Left lung (tissue), 10 donors: ENCODE results near the gene ITSN1. TPM values are rescaled to one million over a fixed set of nuclear protein-coding genes. Genes with fewer than 3 reads are reported as not detected.

ENCODE experiments used
- ATAC-seq: fragments of 200-7000 bp; cut with Tn5 transposase; one replicate; pipeline ENCODE4 v1.9.1; 2020; ENCODE audit warnings: moderate library complexity
- DNase-seq, 4 donors: peaks; one replicate each; pipeline ENCODE4 v3.0.0-alpha.2; 2013 to 2020
- H3K27ac ChIP-seq, 2 donors: fragments of 200-600 bp; sonication (generic) in 1 of 2; one replicate each; pipeline versions ENCODE4 v1.5.0 to v1.8.0; 2020 to 2021
- H3K27me3 ChIP-seq, 2 donors: fragments of 200-600 bp; sonication (generic) in 1 of 2; one replicate each; pipeline versions ENCODE4 v1.5.0 to v1.8.0; 2020 to 2021
- H3K36me3 ChIP-seq, 2 donors: fragments of 200-600 bp; sonication (generic) in 1 of 2; one replicate each; pipeline versions ENCODE4 v1.5.0 to v1.8.0; 2020 to 2021
- H3K4me1 ChIP-seq, 2 donors: fragments of 200-600 bp; one replicate each; pipeline ENCODE4 v1.8.0; 2021
- H3K4me3 ChIP-seq, 2 donors: fragments of 200-600 bp; sonication (generic) in 1 of 2; one replicate each; pipeline versions ENCODE4 v1.5.0 to v1.8.0; 2020 to 2021; ENCODE audit warnings: mild to moderate bottlenecking in 1 of 2
- H3K9me3 ChIP-seq, 2 donors: fragments of 200-600 bp; sonication (generic) in 1 of 2; one replicate each; pipeline versions ENCODE4 v1.5.0 to v1.8.0; 2020 to 2021
- intact Hi-C, 2 donors: fragments of 100-400 bp; cut with DNase I; formaldehyde crosslinking; loops; one replicate each; pipeline versions ENCODE4 v1.11.2 to v1.14.2; 2022
- polyA plus RNA-seq, 6 donors: library from polyadenylated mRNA; unstranded; fragments of 120-200 nt; gene quantifications; one replicate each; pipeline ENCODE4 v1.2.1, GENCODE V29; 2013; ENCODE audit not compliant: insufficient read length in 6 of 6
- total RNA-seq, 2 donors: library from RNA; stranded (reverse); fragmentation: NEBNext Ultra II Directional; extraction: Animal tissue kit (Norgen Biotek cat#: 25700); gene quantifications; one replicate each; pipeline ENCODE4 v1.2.1, GENCODE V29; 2021
- TF ChIP-seq, protein P1 (sequence below), 2 donors: fragments of 200-600 bp; sonication (generic) in 1 of 2; IDR thresholded peaks; one replicate each; pipeline versions ENCODE4 v1.5.0 to v1.8.0; 2021; ENCODE audit warnings: antibody characterized with exemption in 2 of 2
- donor health status: DM: no; HTN: yes; CAD: no.
- donor health status: DM: no; HTN: no; CAD: no.

The ITSN1 gene
- total and polyA plus RNA-seq, 8 donors = 38.9 to 59.1 (median 50.8) TPM

GRCh38 chr21:33940164-33940880 lies 298.0 kb downstream of the ITSN1 start:
- ATAC-seq (no peak), DNase-seq (no peak)
- no peaks in the 10 kb centered on the region for H3K27me3 ChIP-seq
- intact Hi-C loops = no loop called here
- H3K27ac ChIP-seq = peak overlapping the region in 1 of 2 donors; percentile 13
- H3K9me3 ChIP-seq = no peaks in the 10 kb centered on the region
- H3K36me3 ChIP-seq = no peaks in the 10 kb centered on the region
- TF ChIP-seq, protein P1, sequence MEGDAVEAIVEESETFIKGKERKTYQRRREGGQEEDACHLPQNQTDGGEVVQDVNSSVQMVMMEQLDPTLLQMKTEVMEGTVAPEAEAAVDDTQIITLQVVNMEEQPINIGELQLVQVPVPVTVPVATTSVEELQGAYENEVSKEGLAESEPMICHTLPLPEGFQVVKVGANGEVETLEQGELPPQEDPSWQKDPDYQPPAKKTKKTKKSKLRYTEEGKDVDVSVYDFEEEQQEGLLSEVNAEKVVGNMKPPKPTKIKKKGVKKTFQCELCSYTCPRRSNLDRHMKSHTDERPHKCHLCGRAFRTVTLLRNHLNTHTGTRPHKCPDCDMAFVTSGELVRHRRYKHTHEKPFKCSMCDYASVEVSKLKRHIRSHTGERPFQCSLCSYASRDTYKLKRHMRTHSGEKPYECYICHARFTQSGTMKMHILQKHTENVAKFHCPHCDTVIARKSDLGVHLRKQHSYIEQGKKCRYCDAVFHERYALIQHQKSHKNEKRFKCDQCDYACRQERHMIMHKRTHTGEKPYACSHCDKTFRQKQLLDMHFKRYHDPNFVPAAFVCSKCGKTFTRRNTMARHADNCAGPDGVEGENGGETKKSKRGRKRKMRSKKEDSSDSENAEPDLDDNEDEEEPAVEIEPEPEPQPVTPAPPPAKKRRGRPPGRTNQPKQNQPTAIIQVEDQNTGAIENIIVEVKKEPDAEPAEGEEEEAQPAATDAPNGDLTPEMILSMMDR (IDR thresholded peaks at IDR 0.05) = no peak
- H3K4me3 ChIP-seq = no peak overlapping the region
- H3K4me1 ChIP-seq = peaks cover 0 to 30% of the 10 kb centered on the region in 2 donors

DNA sequence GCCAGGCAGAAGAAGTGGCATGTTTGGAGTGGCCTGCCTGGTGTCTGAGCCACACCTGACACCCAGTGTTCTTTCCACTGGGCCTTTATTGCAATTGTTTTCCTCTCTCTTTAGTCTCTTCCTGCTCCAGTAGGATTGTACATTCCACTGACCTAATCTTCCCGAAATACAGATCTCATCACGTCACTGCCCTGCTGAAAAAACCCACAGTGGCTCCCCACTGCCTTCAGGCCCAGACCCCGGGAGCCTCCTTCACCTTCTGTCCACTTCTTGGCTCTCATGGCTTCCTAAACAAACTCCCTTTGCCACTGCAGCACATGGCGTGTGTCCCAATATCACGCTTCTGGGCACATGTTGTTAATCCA lies 298.6 kb downstream of the ITSN1 start:
- intact Hi-C loops = no loop called here
- H3K4me3 ChIP-seq = no peak overlapping the region
- no peaks in the 10 kb centered on the region for H3K36me3 ChIP-seq
- H3K4me1 ChIP-seq = peaks cover 0 to 28% of the 10 kb centered on the region in 2 donors
- no peak for DNase-seq
- no peaks in the 10 kb centered on the region for H3K27me3 ChIP-seq
- TF ChIP-seq, protein P1 (IDR thresholded peaks at IDR 0.05) = no peak
- H3K27ac ChIP-seq = no peak overlapping the region
- H3K9me3 ChIP-seq = no peaks in the 10 kb centered on the region
- ATAC-seq = no peak

GRCh38 chr21:33942426-33942825 lies 300.1 kb downstream of the ITSN1 start:
- intact Hi-C loops = no loop called here
- ATAC-seq = no peak

GRCh38 chr21:33943293-33943692 lies 301.0 kb downstream of the ITSN1 start:
- ATAC-seq (no peak), DNase-seq (no peak)
- H3K27ac ChIP-seq = no peak overlapping the region
- H3K36me3 ChIP-seq = no peaks in the 10 kb centered on the region
- H3K4me1 ChIP-seq = peaks cover 11 to 22% of the 10 kb centered on the region in 2 donors
- TF ChIP-seq, protein P1 (IDR thresholded peaks at IDR 0.05) = no peak
- intact Hi-C loops = no loop called here
- no peaks in the 10 kb centered on the region for H3K27me3 ChIP-seq
- no peak overlapping the region for H3K4me3 ChIP-seq
- H3K9me3 ChIP-seq = no peaks in the 10 kb centered on the region

More at GRCh38 chr21:33942426-33942825, 300.1 kb downstream of the ITSN1 start:
- no peaks in the 10 kb centered on the region for H3K9me3 ChIP-seq
- peaks cover 3 to 21% of the 10 kb centered on the region in 2 donors for H3K4me1 ChIP-seq
- no peaks in the 10 kb centered on the region for H3K27me3 ChIP-seq
- H3K27ac ChIP-seq = no peak overlapping the region
- H3K4me3 ChIP-seq = no peak overlapping the region
- DNase-seq = no peak
- TF ChIP-seq, protein P1 (IDR thresholded peaks at IDR 0.05) = no peak
- H3K36me3 ChIP-seq = no peaks in the 10 kb centered on the region

DNA sequence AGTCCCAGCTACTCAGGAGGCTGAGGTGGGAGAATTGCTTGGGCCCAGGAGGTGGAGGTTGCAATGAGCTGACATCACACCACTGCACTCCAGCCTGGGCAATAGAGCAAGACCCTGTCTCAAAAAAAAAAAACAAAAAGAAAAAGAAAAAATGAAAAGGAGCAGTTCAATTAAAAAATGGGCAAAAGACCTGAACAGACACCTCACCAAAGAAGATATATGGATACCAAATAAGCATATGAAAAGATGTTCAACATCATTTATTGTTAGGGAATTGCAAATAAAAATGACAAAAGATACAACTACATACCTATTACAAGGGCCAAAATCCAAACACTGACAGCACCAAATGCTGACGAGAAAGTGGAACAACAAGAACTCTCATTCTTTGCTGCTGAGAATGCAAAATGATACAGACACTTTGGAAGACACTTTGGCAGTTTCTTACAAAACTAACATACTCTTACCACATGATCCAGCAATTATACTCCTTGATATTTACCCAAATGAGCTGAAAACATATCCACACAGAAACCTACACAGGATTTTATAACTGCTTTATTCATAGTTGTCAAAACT lies 302.0 kb downstream of the ITSN1 start:
- Histone ChIP-seq H3K27ac (no peak overlapping the region), H3K36me3 (no peaks in the 10 kb centered on the region), H3K4me3 (no peak overlapping the region), H3K9me3 (no peaks in the 10 kb centered on the region), H3K4me1 (peaks cover 17 to 27% of the 10 kb centered on the region in 2 donors), H3K27me3 (no peaks in the 10 kb centered on the region)
- intact Hi-C loops = no loop called here
- no peak for DNase-seq
- TF ChIP-seq, protein P1 (IDR thresholded peaks at IDR 0.05) = no peak
- ATAC-seq = no peak
